ENCODE measurements around the gene MITF.

MITF gene

GRCh38 chr3:69725994-69726571, 13.2 kb upstream of the MITF start:
- Histone ChIP-seq H3K4me1 (ENCODE audit: control insufficient read depth, insufficient read depth, low read length) (no peaks in the 10 kb centered on the region), H3K27ac (ENCODE audit: low read length) (no peak overlapping the region), H3K36me3 (ENCODE audit: control insufficient read depth, insufficient read depth, low read length) (no peaks in the 10 kb centered on the region), H3K27me3 (ENCODE audit: control insufficient read depth, insufficient read depth, low read length) (no peaks in the 10 kb centered on the region), H3K9me3 (ENCODE audit: control insufficient read depth, insufficient read depth, low read length) (no peaks in the 10 kb centered on the region), H3K4me3 (ENCODE audit: low read length) (no peak overlapping the region)
- no CpG with 5 or more reads among the region's 3 CpGs for whole genome bisulfite sequencing (ENCODE audit: insufficient coverage, insufficient read length)
- DNase-seq (ENCODE audit: low read depth, low spot score): no peak

DNA sequence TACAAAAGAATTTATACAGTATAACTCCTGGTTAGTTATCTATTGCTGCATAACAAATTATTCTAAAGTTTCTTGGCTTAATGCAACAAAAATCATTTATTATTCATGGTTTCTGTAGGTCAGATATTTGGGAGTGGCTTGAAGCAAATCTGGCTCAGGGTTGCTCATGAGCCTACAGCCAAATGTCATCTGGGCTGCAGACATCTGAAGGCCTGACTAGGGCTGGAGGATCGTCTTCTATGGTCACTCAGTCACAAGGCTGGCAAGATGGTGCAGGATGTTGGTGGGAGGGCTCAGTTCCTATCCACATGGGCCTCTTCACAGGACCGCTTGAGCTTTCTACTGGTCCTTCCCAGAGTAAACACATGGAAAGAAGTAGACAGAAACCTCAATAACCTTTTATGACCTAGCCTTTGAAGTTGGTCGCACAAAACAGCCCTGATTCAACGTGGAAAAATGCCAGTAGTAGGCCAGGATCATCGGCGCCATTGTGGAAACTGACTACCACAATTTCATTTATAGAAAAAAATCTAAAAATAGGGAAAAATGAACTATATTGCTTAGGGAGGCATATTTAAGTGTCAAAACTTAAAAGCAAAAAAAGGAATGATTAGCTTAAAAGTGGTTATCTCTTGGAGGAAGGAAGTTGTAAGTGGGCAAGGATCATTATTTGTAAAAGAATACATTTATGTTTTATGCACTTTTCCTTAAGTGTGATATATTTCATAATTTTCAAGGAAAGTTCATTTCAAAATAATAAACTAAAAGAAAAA, 9.9 kb upstream of the MITF start:
- no CpG with 5 or more reads among the region's 6 CpGs for WGBS (ENCODE audit: insufficient coverage, insufficient read length)
- Histone ChIP-seq H3K27me3 (ENCODE audit: control insufficient read depth, insufficient read depth, low read length) (no peaks in the 10 kb centered on the region), H3K4me3 (ENCODE audit: low read length) (no peak overlapping the region), H3K9me3 (ENCODE audit: control insufficient read depth, insufficient read depth, low read length) (no peaks in the 10 kb centered on the region), H3K27ac (ENCODE audit: low read length) (no peak overlapping the region), H3K4me1 (ENCODE audit: control insufficient read depth, insufficient read depth, low read length) (no peaks in the 10 kb centered on the region), H3K36me3 (ENCODE audit: control insufficient read depth, insufficient read depth, low read length) (no peaks in the 10 kb centered on the region)
- no peak for DNase-seq (ENCODE audit: low read depth, low spot score)

- no peaks in the 10 kb centered on the region for H3K27me3 ChIP-seq (ENCODE audit: control insufficient read depth, insufficient read depth, low read length)
- no peak overlapping the region for H3K4me3 ChIP-seq (ENCODE audit: low read length)
- H3K4me1 ChIP-seq (ENCODE audit: control insufficient read depth, insufficient read depth, low read length): no peaks in the 10 kb centered on the region
- no peak for DNase-seq (ENCODE audit: low read depth, low spot score)
- H3K9me3 ChIP-seq (ENCODE audit: control insufficient read depth, insufficient read depth, low read length): no peaks in the 10 kb centered on the region
- no peak overlapping the region for H3K27ac ChIP-seq (ENCODE audit: low read length)
- no CpG with 5 or more reads among the region's 2 CpGs for WGBS (ENCODE audit: insufficient coverage, insufficient read length)
- H3K36me3 ChIP-seq (ENCODE audit: control insufficient read depth, insufficient read depth, low read length): no peaks in the 10 kb centered on the region
These were observed 8.2 kb upstream of the MITF start for GRCh38 chr3:69731080-69731479.

- no CpG with 5 or more reads among the region's 2 CpGs for WGBS (ENCODE audit: insufficient coverage, insufficient read length)
- H3K4me1 ChIP-seq (ENCODE audit: control insufficient read depth, insufficient read depth, low read length): peaks cover 2% of the 10 kb centered on the region
- no peaks in the 10 kb centered on the region for H3K36me3 ChIP-seq (ENCODE audit: control insufficient read depth, insufficient read depth, low read length)
- H3K27me3 ChIP-seq (ENCODE audit: control insufficient read depth, insufficient read depth, low read length): peaks cover 3% of the 10 kb centered on the region; the same call in 1 of the 2 replicates
- H3K4me3 ChIP-seq (ENCODE audit: low read length): no peak overlapping the region
- no peak for DNase-seq (ENCODE audit: low read depth, low spot score)
- H3K9me3 ChIP-seq (ENCODE audit: control insufficient read depth, insufficient read depth, low read length): no peaks in the 10 kb centered on the region
- no peak overlapping the region for H3K27ac ChIP-seq (ENCODE audit: low read length)
These were observed 3.4 kb upstream of the MITF start for GRCh38 chr3:69735893-69736292.

DNA sequence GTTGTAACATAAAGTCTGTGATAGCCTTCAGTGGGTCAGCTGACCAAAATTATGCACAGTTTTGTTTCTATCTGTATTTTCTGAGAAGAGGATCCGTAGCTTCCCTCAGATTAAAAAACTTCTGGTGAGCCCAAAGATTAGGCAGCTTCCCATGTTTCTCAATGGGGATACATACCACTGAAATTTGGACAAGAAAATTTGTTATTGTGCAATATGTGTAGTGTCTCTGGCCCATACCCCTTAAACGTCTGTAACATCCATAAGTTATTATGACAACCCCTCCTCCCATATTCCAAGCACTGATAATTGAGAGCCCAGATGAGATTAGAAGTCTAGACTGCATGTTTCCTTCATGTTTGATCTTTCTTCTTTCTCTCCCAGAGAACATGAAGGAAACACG, 1.9 kb upstream of the MITF start:
- H3K27me3 ChIP-seq (ENCODE audit: control insufficient read depth, insufficient read depth, low read length): peaks cover 3% of the 10 kb centered on the region; the same call in 1 of the 2 replicates
- H3K4me1 ChIP-seq (ENCODE audit: control insufficient read depth, insufficient read depth, low read length): peaks cover 2% of the 10 kb centered on the region
- H3K4me3 ChIP-seq (ENCODE audit: low read length): no peak overlapping the region
- no peak overlapping the region for H3K27ac ChIP-seq (ENCODE audit: low read length)
- WGBS (ENCODE audit: insufficient coverage, insufficient read length): no CpG with 5 or more reads among the region's 3 CpGs
- H3K36me3 ChIP-seq (ENCODE audit: control insufficient read depth, insufficient read depth, low read length): no peaks in the 10 kb centered on the region
- no peaks in the 10 kb centered on the region for H3K9me3 ChIP-seq (ENCODE audit: control insufficient read depth, insufficient read depth, low read length)
- no peak for DNase-seq (ENCODE audit: low read depth, low spot score)

- Histone ChIP-seq H3K4me1 (ENCODE audit: control insufficient read depth, insufficient read depth, low read length) (peaks cover 2% of the 10 kb centered on the region), H3K27ac (ENCODE audit: low read length) (no peak overlapping the region), H3K4me3 (ENCODE audit: low read length) (peak overlapping the region; percentile 98; the same call in 1 of the 2 replicates), H3K27me3 (ENCODE audit: control insufficient read depth, insufficient read depth, low read length) (peaks cover 3% of the 10 kb centered on the region; the same call in 1 of the 2 replicates), H3K36me3 (ENCODE audit: control insufficient read depth, insufficient read depth, low read length) (no peaks in the 10 kb centered on the region), H3K9me3 (ENCODE audit: control insufficient read depth, insufficient read depth, low read length) (no peaks in the 10 kb centered on the region)
- no peak for DNase-seq (ENCODE audit: low read depth, low spot score)
- WGBS (ENCODE audit: insufficient coverage, insufficient read length): no CpG with 5 or more reads among the region's 4 CpGs
These were observed 949 bp upstream of the MITF start for GRCh38 chr3:69738315-69738714.

DNA sequence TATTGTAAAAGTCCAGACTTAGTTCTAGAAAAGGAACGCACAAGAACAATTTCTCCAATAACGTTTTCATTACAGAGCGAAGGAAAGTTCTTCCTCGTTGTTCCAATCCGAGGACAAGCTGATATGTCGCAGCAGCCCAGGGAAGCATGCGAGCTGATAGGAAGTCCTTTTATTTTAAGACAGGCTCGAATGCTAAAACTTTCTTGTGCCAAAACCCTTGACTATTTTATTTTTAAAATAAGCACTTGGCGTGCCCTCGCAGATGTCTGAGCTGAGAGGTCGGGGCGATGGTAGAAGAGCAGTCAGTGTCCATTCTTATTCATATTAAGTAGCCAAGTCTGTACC, 433 bp upstream of the MITF start:
- H3K4me1 ChIP-seq (ENCODE audit: control insufficient read depth, insufficient read depth, low read length): peaks cover 2% of the 10 kb centered on the region
- WGBS (ENCODE audit: insufficient coverage, insufficient read length): no CpG with 5 or more reads among the region's 12 CpGs
- H3K9me3 ChIP-seq (ENCODE audit: control insufficient read depth, insufficient read depth, low read length): no peaks in the 10 kb centered on the region
- H3K27ac ChIP-seq (ENCODE audit: low read length): no peak overlapping the region
- peaks cover 3% of the 10 kb centered on the region; the same call in 1 of the 2 replicates for H3K27me3 ChIP-seq (ENCODE audit: control insufficient read depth, insufficient read depth, low read length)
- DNase-seq (ENCODE audit: low read depth, low spot score): no peak
- H3K4me3 ChIP-seq (ENCODE audit: low read length): peak overlapping the region; percentile 98; the same call in 1 of the 2 replicates
- H3K36me3 ChIP-seq (ENCODE audit: control insufficient read depth, insufficient read depth, low read length): no peaks in the 10 kb centered on the region

GRCh38 chr3:69740103-69741021, 1.1 kb downstream of the MITF start:
- peaks cover 2% of the 10 kb centered on the region for H3K4me1 ChIP-seq (ENCODE audit: control insufficient read depth, insufficient read depth, low read length)
- H3K27me3 ChIP-seq (ENCODE audit: control insufficient read depth, insufficient read depth, low read length): peaks cover 3% of the 10 kb centered on the region; the same call in 1 of the 2 replicates
- H3K4me3 ChIP-seq (ENCODE audit: low read length): peak overlapping the region; percentile 98; the same call in 1 of the 2 replicates
- no peak overlapping the region for H3K27ac ChIP-seq (ENCODE audit: low read length)
- no peaks in the 10 kb centered on the region for H3K9me3 ChIP-seq (ENCODE audit: control insufficient read depth, insufficient read depth, low read length)
- H3K36me3 ChIP-seq (ENCODE audit: control insufficient read depth, insufficient read depth, low read length): no peaks in the 10 kb centered on the region
- no CpG with 5 or more reads among the region's 26 CpGs for WGBS (ENCODE audit: insufficient coverage, insufficient read length)
- no peak for DNase-seq (ENCODE audit: low read depth, low spot score)

- WGBS (ENCODE audit: insufficient coverage, insufficient read length): no CpG with 5 or more reads among the region's 13 CpGs
- H3K36me3 ChIP-seq (ENCODE audit: control insufficient read depth, insufficient read depth, low read length): no peaks in the 10 kb centered on the region
- no peak overlapping the region for H3K27ac ChIP-seq (ENCODE audit: low read length)
- no peak overlapping the region for H3K4me3 ChIP-seq (ENCODE audit: low read length)
- peaks cover 2% of the 10 kb centered on the region for H3K4me1 ChIP-seq (ENCODE audit: control insufficient read depth, insufficient read depth, low read length)
- no peak for DNase-seq (ENCODE audit: low read depth, low spot score)
- H3K27me3 ChIP-seq (ENCODE audit: control insufficient read depth, insufficient read depth, low read length): peaks cover 3% of the 10 kb centered on the region; the same call in 1 of the 2 replicates
- no peaks in the 10 kb centered on the region for H3K9me3 ChIP-seq (ENCODE audit: control insufficient read depth, insufficient read depth, low read length)
These were observed 1.9 kb downstream of the MITF start for GRCh38 chr3:69741032-69741767.

DNA sequence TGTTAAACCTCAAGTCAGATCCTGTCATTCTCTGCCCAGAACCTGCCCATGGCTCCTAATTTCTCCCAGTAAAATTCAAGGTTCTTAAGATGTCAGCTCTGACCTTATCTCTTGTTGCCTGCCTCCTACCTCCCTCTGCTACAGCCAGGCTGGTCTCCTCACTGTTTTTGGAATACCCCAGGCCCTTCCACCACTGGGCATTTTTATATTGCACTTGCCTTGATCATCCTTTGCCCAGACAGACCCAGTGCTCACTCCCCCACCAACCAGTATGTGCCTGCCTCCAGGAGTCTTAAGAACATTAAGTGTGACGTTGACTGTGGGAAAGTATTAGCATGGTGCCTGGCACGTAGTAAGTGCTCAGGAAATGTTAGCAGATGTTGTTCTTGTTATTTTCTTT, 3.1 kb downstream of the MITF start:
- Histone ChIP-seq H3K4me1 (ENCODE audit: control insufficient read depth, insufficient read depth, low read length) (peaks cover 2% of the 10 kb centered on the region), H3K4me3 (ENCODE audit: low read length) (no peak overlapping the region), H3K36me3 (ENCODE audit: control insufficient read depth, insufficient read depth, low read length) (no peaks in the 10 kb centered on the region), H3K9me3 (ENCODE audit: control insufficient read depth, insufficient read depth, low read length) (no peaks in the 10 kb centered on the region), H3K27me3 (ENCODE audit: control insufficient read depth, insufficient read depth, low read length) (peaks cover 3% of the 10 kb centered on the region; the same call in 1 of the 2 replicates), H3K27ac (ENCODE audit: low read length) (no peak overlapping the region)
- DNase-seq (ENCODE audit: low read depth, low spot score): no peak
- WGBS (ENCODE audit: insufficient coverage, insufficient read length): no CpG with 5 or more reads among the region's 2 CpGs

All from iPS DF 6.9 (cell line).